Activated CD4-positive, alpha-beta T cell treated with anti-CD3 and anti-CD28 coated beads, Interleukin-2, amount 50 U/mL, for 48 hours (primary cell): ENCODE data around the gene JAG2.

ENCODE experiments used
- DNase-seq, 2 experiments: peaks; one replicate each; pipeline ENCODE4 v3.0.0-alpha.2; 2020

Gene JAG2

GRCh38 chr14:105163040-105163742, 5.4 kb downstream of the JAG2 start:
- DNase-seq = no peak

DNA sequence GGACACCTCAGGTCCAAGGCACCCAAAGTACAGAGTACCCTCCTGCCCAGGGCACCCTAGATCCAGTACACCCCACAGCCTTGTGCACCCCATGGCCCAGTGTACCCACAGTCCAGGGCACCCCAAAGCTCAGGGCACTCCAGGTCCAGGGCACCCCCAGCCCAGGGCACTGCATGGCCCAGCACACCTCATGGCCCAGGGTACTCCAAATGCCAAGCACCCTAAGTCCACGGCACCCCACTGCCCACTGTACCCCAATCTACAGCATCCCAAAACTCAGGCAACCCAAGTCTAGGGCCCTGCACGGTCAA, 6.0 kb downstream of the JAG2 start:
- DNase-seq = no peak

GRCh38 chr14:105161964-105162668, 6.5 kb downstream of the JAG2 start:
- no peak for DNase-seq

DNA sequence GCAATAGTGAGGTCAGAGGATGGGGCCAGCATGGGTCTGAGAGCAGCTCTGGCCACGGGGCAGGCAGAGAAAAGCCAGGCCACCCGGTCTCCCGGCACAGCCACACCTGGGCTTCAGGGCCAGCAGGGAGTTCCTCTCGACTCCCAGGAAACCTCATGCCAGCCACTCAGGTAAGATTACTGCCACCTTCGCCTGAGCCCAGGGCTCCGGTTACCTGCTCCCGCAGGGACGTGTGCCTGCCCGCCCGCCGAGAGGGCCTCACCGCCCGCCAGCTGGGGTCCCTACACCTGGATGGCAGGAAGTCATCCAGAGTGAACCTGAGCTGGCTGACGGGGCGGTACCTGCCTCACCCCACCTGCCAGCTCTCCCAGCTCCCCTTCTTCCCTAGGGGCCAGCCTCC, 7.3 kb downstream of the JAG2 start:
- DNase-seq = no peak

DNA sequence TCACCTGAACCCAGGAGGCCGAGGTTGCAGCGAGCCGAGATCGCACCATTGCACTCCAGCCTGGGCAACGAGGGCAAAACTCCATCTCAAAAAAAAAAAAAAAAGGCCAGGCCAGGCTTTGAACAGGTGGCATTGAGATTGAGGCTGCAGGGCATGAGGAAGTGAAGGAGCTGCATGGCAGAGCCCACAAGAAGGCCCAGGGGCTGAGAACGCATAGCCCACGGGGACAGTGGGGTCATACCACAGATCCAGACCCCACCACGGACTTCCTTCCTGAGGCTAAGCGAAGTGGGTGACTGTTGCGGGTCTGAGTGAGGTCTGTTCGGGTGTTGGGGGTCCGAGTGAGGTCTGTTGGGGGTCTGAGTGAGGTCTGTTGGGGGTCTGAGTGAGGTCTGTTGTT, 7.8 kb downstream of the JAG2 start:
- no peak for DNase-seq

DNA sequence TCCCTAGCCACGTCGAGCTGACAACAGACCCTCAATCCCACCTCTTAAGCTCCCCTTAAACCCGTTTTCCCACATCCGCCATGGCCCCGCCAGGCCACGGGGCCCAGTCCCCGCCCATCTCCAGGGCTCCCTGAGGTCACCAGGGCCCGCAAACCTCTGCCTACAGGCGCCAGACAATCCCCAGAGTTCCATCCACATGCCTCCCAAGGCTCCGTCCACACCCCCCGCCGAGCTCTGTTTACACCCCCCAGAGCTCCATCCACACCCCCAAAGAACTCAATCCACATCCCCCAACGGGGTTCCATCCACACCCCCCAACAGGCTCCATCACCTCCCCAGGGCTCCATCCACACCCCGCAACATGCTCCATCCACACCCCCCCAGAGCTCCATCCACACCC, 9.2 kb downstream of the JAG2 start:
- no peak for DNase-seq

DNA sequence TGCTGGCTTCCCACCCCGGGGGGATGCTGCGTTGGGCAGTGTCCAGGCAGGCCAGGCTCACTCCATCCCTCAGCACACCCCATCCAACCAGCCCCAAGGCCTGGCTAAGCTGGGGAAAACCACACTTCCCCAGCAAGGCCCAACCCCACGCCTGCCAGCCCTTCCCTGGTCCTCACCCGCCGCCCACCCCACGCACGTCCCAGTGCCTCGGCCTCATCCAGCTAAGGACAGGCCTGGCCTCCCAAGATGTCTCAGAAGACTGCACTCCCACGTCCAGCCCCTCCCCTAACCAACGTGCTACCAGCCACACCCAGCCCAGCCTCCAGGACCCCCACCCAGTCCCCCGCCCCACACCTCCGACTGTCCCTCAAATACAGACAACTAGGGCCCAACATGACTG, 9.8 kb downstream of the JAG2 start:
- no peak for DNase-seq

DNA sequence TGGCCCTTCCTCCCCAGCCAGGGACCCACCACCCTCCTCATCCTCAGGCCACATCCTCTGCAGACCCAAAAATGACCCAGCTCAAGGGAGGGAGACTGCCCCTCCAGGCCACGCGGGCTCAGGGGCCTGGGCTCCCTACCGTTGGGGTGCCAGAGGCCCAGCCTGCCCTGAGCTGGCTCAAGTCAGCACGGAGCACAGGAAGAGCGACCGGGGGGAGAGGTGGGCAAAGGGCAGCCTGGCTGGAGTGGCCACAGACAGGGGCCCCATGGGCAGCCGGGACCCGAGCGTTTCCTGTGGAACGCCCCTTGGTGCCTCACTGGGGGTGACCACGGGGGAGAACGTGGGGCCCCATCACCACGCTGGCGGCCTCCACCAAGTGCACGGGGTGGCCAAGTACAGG, 10.7 kb downstream of the JAG2 start:
- no peak for DNase-seq

GRCh38 chr14:105156414-105157375, 11.9 kb downstream of the JAG2 start:
- no peak for DNase-seq

DNA sequence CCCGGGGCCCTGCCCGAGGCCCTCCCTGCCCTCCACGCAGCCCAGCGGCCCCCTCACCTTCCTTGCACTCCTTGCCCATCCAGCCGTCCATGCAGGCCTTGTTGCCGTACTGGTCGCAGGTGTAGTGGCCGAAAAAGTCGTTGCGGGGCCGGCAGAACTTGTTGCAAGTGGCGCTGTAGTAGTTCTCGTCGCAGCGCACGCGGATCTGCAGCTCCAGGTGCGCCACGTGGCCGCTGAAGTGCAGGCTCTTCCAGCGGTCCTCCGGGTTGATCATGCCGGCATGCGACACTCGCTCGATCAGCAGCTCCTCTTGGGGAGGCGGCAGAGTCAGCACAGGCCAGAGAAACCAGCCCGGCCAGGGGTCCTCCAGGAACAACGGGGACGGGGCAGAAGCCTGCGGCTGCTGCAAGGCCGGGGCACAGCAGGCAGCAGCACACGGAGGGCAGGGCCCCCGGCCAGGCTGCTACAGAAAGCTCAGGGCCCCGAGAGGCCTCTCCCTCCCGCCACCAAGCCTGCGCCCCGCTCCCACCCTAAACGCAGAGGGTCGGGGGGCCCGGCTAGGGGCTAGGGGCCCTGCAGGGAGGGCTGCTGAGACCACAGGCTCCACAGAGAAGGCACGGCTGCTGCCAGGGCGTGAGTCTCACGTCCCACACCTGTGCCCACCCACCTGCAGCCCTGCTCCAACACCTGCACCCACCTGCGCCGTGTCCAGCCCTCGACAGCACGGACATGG, 12.7 kb downstream of the JAG2 start:
- DNase-seq = no peak

DNA sequence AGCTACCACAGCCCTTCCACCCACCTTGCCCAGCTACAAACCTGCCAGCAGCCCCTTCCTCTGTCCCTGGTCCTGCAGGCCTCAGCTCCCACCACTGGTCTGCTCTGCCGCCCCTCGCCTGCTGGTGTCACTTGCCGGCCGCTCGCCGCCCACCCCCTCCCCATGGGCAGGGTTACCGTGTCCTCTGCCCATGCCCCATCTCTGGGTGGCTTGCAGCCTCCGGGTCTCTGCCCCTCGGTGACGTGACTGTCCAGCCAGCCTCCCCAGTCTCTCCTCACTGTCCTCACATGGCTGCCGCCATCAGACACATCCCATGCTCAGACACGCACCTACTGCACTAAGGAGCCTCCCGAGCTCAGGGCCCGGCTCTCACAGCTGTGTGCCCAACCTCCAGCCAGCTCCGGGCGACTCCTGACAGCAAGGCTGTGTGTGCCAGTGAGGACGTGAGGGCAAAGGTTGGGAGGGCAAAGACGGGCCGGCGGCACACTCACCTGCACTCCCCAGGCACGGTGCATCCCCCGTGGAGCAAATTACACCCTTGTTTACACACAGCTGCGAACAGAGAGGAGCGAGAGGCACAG, 13.4 kb downstream of the JAG2 start:
- no peak for DNase-seq

DNA sequence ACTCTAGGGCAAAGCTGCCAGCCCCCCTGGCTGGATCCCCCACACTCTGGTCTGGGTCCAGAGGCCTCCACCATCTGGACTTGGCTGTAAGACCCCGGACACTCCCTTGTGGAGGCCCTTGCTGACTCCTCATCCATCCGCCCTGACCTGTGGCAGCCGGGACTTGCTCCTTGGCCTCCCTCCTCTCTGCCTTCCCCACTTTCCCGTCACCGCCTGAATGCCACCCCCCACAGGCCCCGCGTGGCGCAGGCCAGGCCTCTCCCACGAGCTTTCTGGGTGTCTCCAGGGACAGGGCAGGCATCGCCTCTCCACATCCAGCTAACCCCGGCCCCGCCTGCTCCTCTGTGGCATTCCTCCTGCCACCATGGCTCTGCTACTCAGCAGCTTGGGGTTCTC, 14.1 kb downstream of the JAG2 start:
- no peak for DNase-seq

DNA sequence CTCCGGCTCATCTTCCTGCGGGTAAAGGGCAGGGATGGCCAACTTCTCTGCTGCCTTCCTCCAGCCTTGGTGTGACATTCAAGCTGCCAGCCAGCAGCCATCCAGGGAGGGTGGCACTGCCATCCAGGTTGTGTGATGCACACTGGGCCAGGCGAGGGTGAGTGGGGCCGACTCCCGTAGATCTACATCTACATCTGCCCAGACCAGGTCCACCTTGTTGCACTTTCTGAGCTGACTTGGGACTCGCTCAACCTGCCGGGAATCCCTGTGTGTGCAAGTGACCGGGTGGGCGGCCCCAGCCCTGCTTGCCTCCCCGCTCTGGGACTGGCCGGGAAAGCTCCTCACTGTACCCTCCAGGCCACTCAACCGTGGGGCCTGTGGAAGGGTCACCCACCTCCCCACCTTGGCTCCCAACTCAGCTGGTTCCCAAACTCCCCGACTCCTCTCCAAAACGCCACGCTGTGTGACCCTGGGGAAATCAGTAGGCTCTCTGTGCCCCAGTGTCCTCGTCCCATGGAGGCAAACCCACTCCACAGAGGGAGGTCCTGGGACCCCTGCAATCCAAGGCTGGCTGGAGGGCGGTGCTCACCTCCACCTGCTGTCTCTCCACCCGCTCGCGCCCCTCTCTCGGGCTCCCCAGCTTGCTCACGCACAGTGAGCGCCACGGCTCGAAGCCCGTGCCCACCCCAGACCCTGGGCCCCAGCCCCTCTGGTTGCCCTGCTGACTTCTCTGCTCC, 14.7 kb downstream of the JAG2 start:
- DNase-seq = no peak

DNA sequence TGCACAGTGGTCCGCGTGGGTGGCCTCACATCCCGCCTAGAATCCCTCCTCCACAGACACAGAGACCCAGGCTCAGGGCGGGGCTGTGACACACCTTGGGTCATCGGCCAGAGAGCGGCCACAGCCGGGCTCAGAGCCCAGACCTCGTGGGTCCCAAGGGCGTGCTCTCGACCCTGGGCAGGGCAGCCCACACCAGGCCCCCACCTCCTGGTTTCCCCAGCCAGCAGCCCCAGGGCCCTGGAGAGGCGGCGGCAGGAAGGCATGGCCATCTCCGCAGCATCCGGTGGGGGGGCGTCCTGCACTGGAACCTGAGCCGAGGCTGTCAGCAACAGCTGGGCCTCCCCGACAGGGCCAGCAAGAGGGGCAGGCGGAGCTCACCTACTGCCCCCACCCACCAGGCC, 15.2 kb downstream of the JAG2 start:
- no peak for DNase-seq

GRCh38 chr14:105152794-105153241, 15.8 kb downstream of the JAG2 start:
- no peak for DNase-seq

- DNase-seq = no peak
Measured at GRCh38 chr14:105151838-105152793, 16.5 kb downstream of the JAG2 start.

DNA sequence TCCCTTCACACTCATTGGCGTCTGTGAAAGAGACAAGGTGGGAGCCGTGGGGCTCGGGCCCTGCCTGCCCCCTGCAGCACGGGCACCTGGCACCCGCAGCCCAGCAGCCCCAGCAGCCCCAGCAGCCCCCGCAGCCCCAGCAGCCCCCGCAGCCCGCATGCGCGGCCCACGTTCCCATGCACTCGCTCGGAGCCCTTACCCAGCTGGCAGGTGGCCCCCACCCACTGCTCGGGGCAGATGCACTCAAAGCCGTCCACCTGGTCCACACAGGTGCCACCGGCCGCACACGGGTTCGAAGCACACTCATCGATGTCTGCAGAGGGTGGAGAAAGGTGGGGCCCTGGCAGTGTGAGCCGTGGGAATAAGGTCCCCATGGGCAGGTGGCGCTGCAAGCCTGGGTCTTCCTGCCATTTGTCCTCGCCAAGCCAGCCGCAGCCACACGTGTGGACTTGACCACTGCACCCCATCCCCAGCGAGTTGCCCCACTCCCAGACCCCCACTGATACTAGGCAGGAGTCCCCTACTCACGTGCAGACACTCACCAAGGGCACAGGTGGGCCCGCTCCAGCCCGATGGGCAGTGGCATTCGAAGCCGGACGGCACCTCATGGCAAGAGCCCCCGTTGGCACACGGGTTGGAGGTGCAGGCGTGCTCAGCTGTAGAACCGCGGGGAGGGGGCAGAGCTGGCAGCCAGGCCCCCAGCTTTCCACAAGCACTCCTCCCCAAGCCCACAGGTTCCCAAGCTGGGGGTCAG, 17.3 kb downstream of the JAG2 start:
- DNase-seq = no peak

DNA sequence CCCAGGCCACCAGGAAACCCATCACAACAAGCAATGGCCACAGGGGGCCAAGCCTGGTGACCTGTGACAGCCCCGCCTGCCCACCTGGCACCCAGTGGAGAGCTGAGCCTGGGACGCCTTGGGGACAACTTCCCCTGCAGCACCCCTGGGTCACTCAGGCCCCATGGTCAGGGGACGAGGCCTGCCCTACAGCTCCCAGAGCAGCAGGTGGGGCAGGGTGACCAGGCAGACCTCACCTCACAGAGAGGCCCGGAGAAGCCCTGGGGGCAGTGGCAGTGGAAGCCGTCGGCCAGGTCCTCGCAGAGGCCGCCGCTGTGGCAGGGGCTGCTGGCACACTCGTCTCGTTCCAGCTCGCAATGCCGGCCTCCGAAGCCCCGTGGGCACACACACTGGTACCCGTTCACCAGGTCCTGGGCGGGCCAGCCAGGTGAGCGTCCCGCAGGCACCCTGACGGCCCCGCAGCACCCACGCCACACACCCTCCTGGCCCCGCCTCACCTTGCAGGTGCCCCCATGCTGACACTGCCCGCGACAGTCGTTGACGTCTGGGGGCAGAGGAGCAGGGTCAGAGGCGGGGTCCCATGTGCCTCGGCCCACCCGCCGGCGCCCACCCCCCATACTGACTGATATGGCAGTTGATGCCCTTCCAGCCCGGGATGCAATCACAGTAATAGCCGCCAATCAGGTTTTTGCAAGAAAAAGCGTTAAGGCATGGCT, 18.1 kb downstream of the JAG2 start:
- no peak for DNase-seq

GRCh38 chr14:105150026-105150367, 18.6 kb downstream of the JAG2 start:
- DNase-seq = no peak
